Measurements from ENCODE around the gene MORN1.

DNA sequence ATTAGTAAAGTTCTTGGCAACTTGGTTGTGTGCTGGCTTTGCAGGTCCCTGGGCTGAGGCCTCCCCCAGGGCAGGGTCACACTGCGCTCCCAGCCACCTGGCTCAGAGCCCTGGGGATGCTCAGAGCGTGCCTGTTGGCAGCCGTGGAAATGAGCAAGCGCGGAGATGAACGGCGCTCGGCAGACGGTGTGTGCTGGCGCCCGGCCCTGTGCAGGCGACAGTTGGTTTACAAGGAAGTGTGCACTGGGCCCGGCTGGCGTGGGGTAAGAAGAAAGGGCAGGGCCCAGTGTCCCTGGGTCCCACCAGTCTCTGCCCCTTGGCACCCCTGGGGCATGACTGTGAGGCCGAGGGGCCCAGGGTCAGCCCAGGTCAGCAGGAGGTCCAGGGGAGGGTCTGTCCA, 46.7 kb upstream of the MORN1 start:
- TF ChIP-seq, protein P1, sequence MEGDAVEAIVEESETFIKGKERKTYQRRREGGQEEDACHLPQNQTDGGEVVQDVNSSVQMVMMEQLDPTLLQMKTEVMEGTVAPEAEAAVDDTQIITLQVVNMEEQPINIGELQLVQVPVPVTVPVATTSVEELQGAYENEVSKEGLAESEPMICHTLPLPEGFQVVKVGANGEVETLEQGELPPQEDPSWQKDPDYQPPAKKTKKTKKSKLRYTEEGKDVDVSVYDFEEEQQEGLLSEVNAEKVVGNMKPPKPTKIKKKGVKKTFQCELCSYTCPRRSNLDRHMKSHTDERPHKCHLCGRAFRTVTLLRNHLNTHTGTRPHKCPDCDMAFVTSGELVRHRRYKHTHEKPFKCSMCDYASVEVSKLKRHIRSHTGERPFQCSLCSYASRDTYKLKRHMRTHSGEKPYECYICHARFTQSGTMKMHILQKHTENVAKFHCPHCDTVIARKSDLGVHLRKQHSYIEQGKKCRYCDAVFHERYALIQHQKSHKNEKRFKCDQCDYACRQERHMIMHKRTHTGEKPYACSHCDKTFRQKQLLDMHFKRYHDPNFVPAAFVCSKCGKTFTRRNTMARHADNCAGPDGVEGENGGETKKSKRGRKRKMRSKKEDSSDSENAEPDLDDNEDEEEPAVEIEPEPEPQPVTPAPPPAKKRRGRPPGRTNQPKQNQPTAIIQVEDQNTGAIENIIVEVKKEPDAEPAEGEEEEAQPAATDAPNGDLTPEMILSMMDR (IDR thresholded peaks at IDR 0.05; ENCODE audit: poor library complexity): no peak
- TF ChIP-seq EZH2 (IDR thresholded peaks at IDR 0.05; ENCODE audit: borderline replicate concordance): no peak
- no peak for TF ChIP-seq EZH2phosphoT487 (IDR thresholded peaks at IDR 0.05; ENCODE audit: low read depth, severe bottlenecking, unreplicated experiment)

Data from hepatocyte (in vitro differentiated cells).